SU-DHL-6 (cell line): ENCODE results near the gene SLC39A1.

ENCODE experiments used
- EZH2phosphoT487 ChIP-seq: fragments of 200-600 bp; sonication (generic), shearing (Covaris generic); conservative IDR thresholded peaks from 2 replicates; pipeline ENCODE4 v1.6.1; 2018; ENCODE audit warnings: mild to moderate bottlenecking, antibody characterized with exemption, low read length, moderate library complexity, mixed read lengths
- TF ChIP-seq, protein P1 (sequence below): fragments of 200-600 bp; sonication (generic); IDR thresholded peaks from one replicate; pipeline ENCODE4 v1.5.1; 2017; ENCODE audit warnings: antibody characterized with exemption, mild to moderate bottlenecking, low read length, moderate library complexity; ENCODE audit not compliant: insufficient read depth, poor library complexity, severe bottlenecking

DNA sequence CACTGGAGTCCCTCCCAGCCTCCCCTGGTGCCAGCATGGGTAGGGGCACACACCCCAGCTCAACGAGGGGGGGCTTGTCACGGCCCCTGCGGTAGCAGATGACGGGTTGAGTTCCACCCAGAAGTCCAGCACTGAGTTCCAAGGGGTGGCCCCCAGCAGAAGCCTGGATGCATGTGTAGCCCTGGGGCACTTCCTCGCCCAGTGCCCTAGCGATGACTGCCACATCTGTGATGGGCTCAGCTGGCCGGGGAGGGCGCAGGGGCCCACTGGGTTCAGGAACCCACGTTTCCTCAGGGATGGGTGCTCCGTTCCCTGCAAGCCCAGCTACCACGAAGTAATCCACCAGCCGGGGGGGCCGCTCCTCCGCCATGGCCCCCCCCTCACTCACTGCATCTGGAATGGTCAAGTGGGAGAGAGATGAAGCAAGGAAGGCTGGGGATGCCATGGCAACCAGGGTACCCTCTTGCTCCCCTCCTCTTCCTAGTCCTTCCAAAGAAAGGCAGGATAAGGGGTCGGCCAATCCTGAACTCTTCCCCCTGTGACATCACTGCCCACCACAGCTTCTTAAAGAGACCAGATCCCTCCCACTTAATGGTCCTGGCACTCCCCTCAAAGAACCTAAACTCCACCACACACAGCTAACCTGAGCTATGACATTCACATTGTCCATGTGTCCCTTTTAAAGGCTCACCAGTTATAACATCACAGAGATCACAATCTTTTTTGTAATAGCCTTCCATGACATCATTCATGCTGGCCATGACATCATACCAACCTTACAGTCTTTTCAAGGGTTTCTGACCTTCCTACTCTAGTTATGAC lies 19.1 kb downstream of the SLC39A1 start:
- TF ChIP-seq, protein P1, sequence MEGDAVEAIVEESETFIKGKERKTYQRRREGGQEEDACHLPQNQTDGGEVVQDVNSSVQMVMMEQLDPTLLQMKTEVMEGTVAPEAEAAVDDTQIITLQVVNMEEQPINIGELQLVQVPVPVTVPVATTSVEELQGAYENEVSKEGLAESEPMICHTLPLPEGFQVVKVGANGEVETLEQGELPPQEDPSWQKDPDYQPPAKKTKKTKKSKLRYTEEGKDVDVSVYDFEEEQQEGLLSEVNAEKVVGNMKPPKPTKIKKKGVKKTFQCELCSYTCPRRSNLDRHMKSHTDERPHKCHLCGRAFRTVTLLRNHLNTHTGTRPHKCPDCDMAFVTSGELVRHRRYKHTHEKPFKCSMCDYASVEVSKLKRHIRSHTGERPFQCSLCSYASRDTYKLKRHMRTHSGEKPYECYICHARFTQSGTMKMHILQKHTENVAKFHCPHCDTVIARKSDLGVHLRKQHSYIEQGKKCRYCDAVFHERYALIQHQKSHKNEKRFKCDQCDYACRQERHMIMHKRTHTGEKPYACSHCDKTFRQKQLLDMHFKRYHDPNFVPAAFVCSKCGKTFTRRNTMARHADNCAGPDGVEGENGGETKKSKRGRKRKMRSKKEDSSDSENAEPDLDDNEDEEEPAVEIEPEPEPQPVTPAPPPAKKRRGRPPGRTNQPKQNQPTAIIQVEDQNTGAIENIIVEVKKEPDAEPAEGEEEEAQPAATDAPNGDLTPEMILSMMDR, result no peak
- TF ChIP-seq EZH2phosphoT487, result no peak
